Duodenal mucosa (tissue), 2 donors: ENCODE measurements around the gene RBM6.
"Not testable (repeated sequence)": the region's sequence is repeated elsewhere in the genome, so short reads cannot be mapped to it uniquely, and the experiment has no call there.

ENCODE experiments used
- H3K27ac ChIP-seq: one replicate; pipeline ENCODE4 v1.7.0; 2013; ENCODE audit warnings: low read depth, low read length
- H3K27me3 ChIP-seq, 2 donors: one replicate each; pipeline ENCODE4 v1.7.0; 2013; ENCODE audit warnings: low read length in 2 of 2, control low read depth in 1 of 2; ENCODE audit not compliant: insufficient read depth in 2 of 2, control insufficient read depth in 1 of 2
- H3K36me3 ChIP-seq, 2 donors: one replicate each; pipeline ENCODE4 v1.7.0; 2013; ENCODE audit warnings: low read length in 2 of 2, control low read depth in 1 of 2; ENCODE audit not compliant: insufficient read depth in 2 of 2, control insufficient read depth in 1 of 2
- H3K4me1 ChIP-seq, 2 donors: one replicate each; pipeline ENCODE4 v1.7.0; 2013; ENCODE audit warnings: low read length in 2 of 2, control low read depth in 1 of 2; ENCODE audit not compliant: insufficient read depth in 2 of 2, control insufficient read depth in 1 of 2
- H3K4me3 ChIP-seq, 2 donors: one replicate each; pipeline ENCODE4 v1.7.0; 2013; ENCODE audit warnings: low read length in 2 of 2, low read depth in 1 of 2
- H3K9ac ChIP-seq, 2 donors: one replicate each; pipeline ENCODE4 v1.7.0; 2013; ENCODE audit warnings: low read length in 2 of 2, low read depth in 1 of 2
- H3K9me3 ChIP-seq, 2 donors: one replicate each; pipeline ENCODE4 v1.7.0; 2013; ENCODE audit warnings: low read length in 2 of 2, control low read depth in 1 of 2; ENCODE audit not compliant: control insufficient read depth in 1 of 2

The RBM6 gene

DNA sequence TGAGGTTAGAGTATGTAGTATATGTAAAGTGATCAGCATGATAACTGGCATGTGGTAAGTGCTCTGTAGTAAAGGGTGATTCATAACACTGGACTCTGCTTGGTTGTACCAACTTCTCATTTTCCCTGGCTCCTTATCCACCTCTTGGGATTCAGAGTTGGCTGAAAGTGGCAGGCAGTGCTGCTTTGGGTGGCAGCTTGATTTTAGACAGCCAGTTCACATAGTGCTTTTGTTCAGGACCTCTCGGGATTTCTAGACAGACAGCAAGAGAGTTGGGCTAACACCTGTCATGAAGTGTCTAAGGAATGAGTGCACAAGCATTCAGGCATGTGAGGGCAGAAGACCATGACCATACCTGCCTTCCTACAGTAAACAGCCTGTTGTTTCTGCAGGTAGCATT lies 69.0 kb downstream of the RBM6 start:
- peaks cover 7 to 18% of the 10 kb centered on the region in 2 donors for H3K36me3 ChIP-seq
- no peaks in the 10 kb centered on the region for H3K9me3 ChIP-seq
- no peak overlapping the region for H3K4me3 ChIP-seq
- H3K27me3 ChIP-seq = no peaks in the 10 kb centered on the region
- no peak overlapping the region for H3K27ac ChIP-seq
- H3K4me1 ChIP-seq = no peaks in the 10 kb centered on the region
- H3K9ac ChIP-seq = no peak overlapping the region

DNA sequence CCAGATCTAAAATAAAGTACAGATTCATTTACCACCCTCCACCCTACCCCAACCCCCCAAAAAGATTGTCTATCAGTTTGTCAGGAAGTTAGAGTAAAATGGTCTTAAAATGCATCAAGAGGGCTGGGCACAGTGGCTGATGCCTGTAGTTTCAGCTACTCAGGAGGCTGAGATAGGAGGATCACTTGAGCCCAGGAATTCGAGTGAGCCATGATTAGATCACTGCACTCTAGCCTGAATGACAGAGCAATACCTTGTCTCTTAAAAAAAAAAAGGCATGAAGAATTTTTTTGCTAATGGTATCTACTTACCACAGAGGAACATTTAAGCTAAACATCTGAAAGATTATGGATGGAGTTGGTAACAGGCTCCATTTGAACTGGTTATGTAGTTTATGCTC lies 71.0 kb downstream of the RBM6 start:
- H3K4me1 ChIP-seq = no peaks in the 10 kb centered on the region
- no peak overlapping the region for H3K4me3 ChIP-seq
- no peak overlapping the region for H3K27ac ChIP-seq
- H3K9me3 ChIP-seq = no peaks in the 10 kb centered on the region
- H3K27me3 ChIP-seq = no peaks in the 10 kb centered on the region
- H3K36me3 ChIP-seq = peaks cover 9 to 21% of the 10 kb centered on the region in 2 donors
- H3K9ac ChIP-seq = no peak overlapping the region

DNA sequence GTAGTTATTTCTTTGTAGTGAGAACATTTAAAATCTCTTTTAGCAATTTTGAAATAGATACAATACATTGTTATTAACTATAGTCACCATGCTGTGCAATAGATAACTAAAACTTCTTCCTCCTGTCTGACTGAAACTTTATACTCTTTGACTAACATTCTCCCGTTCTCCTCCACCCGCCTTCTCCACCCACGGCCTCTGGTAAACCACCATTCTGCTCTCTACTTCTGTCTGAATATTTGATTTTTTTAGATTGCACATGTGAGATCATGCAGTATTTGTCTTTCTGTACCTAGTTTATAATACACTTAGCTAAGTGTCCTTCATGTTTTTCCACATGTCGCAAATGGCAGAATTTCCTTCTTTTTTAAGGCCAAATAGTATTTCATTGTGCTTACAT lies 76.0 kb downstream of the RBM6 start:
- Histone ChIP-seq H3K9ac (no peak overlapping the region), H3K4me3 (no peak overlapping the region), H3K9me3 (no peaks in the 10 kb centered on the region), H3K4me1 (no peaks in the 10 kb centered on the region), H3K27me3 (no peaks in the 10 kb centered on the region), H3K27ac (no peak overlapping the region), H3K36me3 (peaks cover 14 to 40% of the 10 kb centered on the region in 2 donors)

DNA sequence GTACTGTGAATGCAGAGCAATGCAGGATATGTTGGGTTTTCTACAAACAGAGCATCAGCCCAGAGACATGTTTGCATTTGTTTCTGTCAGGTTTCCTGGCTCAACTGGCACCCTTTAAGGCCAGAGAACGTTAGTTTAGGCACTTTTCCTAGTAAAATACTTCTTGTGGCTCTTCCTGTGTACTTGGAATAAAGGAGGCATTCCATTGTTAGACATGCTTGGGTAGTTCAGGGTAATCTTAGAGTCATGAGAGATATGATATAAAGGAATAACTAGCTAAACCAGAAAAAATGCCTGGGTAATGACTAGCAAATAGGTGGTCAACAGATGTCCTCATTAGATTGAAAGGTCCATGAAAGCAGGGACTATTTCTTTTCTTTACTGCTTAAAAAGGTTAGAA lies 88.4 kb downstream of the RBM6 start:
- H3K27me3 ChIP-seq = no peaks in the 10 kb centered on the region
- no peak overlapping the region for H3K9ac ChIP-seq
- no peaks in the 10 kb centered on the region for H3K36me3 ChIP-seq
- H3K4me3 ChIP-seq = no peak overlapping the region
- no peaks in the 10 kb centered on the region for H3K4me1 ChIP-seq
- H3K27ac ChIP-seq = no peak overlapping the region
- H3K9me3 ChIP-seq = no peaks in the 10 kb centered on the region

DNA sequence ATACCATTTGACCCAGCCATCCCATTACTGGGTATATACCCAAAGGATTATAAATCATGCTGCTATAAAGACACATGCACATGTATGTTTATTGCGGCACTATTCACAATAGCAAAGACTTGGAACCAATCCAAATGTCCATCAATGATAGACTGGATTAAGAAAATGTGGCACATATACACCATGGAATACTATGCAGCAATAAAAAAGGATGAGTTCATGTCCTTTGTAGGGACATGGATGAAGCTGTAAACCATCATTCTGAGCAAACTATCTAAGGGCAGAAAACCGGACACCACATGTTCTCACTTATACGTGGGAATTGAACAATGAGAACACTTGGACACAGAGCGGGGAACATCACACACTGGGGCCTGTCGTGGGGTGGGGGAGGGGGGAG lies 91.3 kb downstream of the RBM6 start:
- H3K9me3 ChIP-seq, H3K4me1 ChIP-seq, H3K4me3 ChIP-seq, H3K9ac ChIP-seq, H3K27ac ChIP-seq, H3K36me3 ChIP-seq, H3K27me3 ChIP-seq: not testable (repeated sequence)

DNA sequence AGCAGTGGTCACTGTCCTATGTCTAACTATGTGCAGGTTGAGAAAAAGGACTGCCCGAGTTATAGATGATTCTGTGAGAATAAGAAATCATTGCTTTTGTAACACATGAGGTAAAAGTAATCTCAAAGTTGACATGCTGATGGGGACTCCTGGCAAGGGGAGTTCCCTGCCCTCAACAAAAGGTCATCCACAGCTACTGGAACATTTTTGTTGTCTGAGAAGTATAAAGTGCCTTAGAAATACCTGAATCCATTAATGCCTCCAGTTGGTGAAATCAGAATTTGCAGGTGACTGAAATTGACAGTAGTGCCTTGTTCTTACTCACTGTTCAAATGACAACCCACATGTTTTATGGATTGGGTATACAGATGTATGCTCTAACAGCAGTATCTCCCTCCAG lies 105.0 kb downstream of the RBM6 start:
- no peak overlapping the region for H3K4me3 ChIP-seq

DNA sequence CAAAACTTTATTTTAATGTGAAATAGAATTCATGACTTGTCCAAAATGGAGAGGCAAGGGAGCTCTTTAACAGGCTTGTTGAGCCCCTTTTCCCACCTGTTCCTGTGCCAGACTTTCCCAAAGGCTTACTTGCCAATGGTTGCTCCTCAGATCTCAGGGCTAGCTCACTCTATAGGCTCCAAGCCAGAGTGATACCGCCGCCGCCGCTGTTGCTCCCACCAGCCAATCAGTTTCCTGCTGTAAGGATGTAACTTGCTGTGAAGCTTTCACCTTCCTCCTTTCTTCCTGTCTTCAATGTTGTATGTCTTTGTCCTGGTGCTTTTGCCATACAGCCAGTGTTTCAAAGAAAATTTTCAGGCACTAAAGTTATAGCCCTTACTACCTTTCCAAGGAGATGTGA lies 107.5 kb downstream of the RBM6 start:
- Histone ChIP-seq H3K9ac (no peak overlapping the region), H3K4me3 (no peak overlapping the region), H3K27me3 (no peaks in the 10 kb centered on the region), H3K4me1 (no peaks in the 10 kb centered on the region), H3K36me3 (peaks cover 10 to 38% of the 10 kb centered on the region in 2 donors), H3K27ac (no peak overlapping the region), H3K9me3 (no peaks in the 10 kb centered on the region)

More for the DNA sequence above, 105.0 kb downstream of the RBM6 start:
- Histone ChIP-seq H3K4me1 (no peaks in the 10 kb centered on the region), H3K9me3 (no peaks in the 10 kb centered on the region), H3K9ac (no peak overlapping the region), H3K36me3 (peaks cover 9 to 27% of the 10 kb centered on the region in 2 donors), H3K27ac (no peak overlapping the region), H3K27me3 (no peaks in the 10 kb centered on the region)

DNA sequence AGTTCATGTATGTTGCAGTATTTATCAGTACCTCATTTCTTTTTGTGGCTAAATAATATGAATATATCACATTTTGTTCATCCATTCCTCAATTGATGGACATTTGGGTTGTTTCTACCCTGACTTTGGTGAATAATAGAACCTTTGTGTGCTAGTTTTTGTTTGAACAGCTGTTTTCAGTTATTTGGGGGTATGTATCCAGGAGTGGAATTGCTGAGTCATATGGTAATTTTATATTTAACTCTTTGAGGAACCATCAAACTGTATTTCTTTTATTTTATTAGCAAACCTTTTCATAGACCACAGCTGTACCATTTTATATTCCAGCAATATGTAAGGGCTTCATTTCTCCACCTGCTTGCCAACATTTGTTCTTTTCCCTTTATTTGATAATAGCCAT lies 110.4 kb downstream of the RBM6 start:
- Histone ChIP-seq H3K27ac (no peak overlapping the region), H3K27me3 (no peaks in the 10 kb centered on the region), H3K4me1 (no peaks in the 10 kb centered on the region), H3K36me3 (peaks cover 15 to 48% of the 10 kb centered on the region in 2 donors), H3K9ac (no peak overlapping the region), H3K9me3 (no peaks in the 10 kb centered on the region), H3K4me3 (no peak overlapping the region)

DNA sequence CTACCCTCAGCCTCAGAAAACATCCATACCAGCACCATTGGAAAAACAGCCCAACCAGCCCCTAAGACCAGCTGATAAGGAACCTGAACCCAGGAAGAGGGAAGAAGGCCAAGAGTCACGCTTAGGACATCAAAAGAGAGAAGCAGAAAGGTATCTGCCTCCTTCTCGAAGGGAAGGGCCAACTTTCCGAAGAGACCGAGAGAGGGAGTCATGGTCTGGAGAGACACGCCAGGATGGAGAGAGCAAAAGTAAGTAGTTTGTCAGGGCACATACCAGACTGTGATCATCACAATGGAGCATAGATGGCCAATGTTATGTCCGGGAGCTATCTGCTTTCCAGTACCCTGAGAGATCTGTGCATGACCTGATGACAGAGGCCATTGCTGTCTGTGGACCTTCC lies 117.8 kb downstream of the RBM6 start:
- H3K9me3 ChIP-seq = no peaks in the 10 kb centered on the region
- H3K4me3 ChIP-seq = no peak overlapping the region
- peaks cover 20 to 71% of the 10 kb centered on the region in 2 donors for H3K36me3 ChIP-seq
- no peak overlapping the region for H3K27ac ChIP-seq
- no peaks in the 10 kb centered on the region for H3K4me1 ChIP-seq
- no peak overlapping the region for H3K9ac ChIP-seq
- no peaks in the 10 kb centered on the region for H3K27me3 ChIP-seq

DNA sequence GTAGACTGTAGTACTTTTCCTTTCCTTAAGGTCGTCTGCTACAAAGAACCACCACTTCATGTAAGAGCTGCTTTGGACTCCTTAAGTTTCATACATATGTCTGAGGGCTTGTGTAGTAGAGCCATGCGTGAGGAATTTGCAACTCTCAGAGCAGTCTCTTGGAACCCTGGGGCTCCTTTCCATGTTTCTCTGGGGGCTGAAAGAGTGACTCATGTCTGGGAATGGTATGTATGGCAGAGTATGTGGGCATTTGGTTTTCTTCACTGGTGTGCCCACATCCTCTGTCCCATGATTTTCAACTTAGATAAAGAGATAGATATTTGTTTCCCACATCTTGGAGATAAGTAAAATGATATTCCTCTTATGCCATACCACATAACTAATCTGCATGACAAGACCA lies 128.2 kb downstream of the RBM6 start:
- peaks cover 54 to 94% of the 10 kb centered on the region in 2 donors for H3K36me3 ChIP-seq
- no peak overlapping the region for H3K27ac ChIP-seq
- no peaks in the 10 kb centered on the region for H3K9me3 ChIP-seq
- H3K4me3 ChIP-seq = no peak overlapping the region
- no peaks in the 10 kb centered on the region for H3K4me1 ChIP-seq
- no peaks in the 10 kb centered on the region for H3K27me3 ChIP-seq
- H3K9ac ChIP-seq = no peak overlapping the region

DNA sequence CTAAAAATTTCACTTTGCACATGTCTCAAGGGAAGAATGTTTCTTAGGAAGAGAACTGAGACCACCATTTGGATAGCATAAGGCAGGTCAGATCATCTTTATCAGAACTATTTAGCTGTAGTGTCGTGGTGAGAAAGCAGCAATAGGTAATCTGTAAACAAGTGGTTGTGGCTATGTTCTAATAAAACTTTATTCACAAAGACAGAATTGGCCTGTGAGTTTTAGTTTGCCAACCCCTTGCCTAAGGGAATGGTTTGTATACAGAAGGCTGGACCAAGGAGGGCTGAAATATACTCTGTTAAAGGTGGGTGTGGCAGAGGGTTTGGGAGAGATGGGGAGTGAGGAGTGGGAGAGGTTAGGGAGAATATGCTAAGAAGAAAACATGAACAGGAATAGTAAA lies 138.1 kb downstream of the RBM6 start:
- Histone ChIP-seq H3K27me3 (no peaks in the 10 kb centered on the region), H3K4me1 (peaks cover 0 to 6% of the 10 kb centered on the region in 2 donors), H3K4me3 (no peak overlapping the region), H3K36me3 (peaks cover 21 to 36% of the 10 kb centered on the region in 2 donors), H3K27ac (no peak overlapping the region), H3K9me3 (no peaks in the 10 kb centered on the region), H3K9ac (no peak overlapping the region)
